Stimulated activated CD4-positive, alpha-beta T cell treated with anti-CD3 and anti-CD28 coated beads, Interleukin-15, amount 100 ng/mL, for 1 hour (primary cell): ENCODE measurements around the gene TPPP3.

Source experiments
- DNase-seq, 2 donors: peaks; one replicate each; pipeline ENCODE4 v3.0.0-alpha.2; 2020; ENCODE audit warnings: low read depth in 1 of 2, low spot score in 1 of 2

TPPP3 gene

GRCh38 chr16:67346341-67346740 is 47.0 kb downstream of the TPPP3 start:
- DNase-seq: no peak

- DNase-seq: no peak
Observed at GRCh38 chr16:67345401-67345800, 47.9 kb downstream of the TPPP3 start.

- no peak for DNase-seq
Observed at GRCh38 chr16:67342616-67343015, 50.7 kb downstream of the TPPP3 start.

- DNase-seq: no peak
Observed at GRCh38 chr16:67341250-67341649, 52.0 kb downstream of the TPPP3 start.
